Measurements from ENCODE around the gene COPG1. TPM values are rescaled to one million over a fixed set of nuclear protein-coding genes. Genes with fewer than 3 reads are reported as not detected.

COPG1 gene
- total and polyA plus RNA-seq, 2 of the 13 experiments (the other 11 are each of a cell fraction or from before 2014, with no cell fraction given), result 98.6 to 166 TPM

- TF ChIP-seq E2F1 (CRISPR knock-in tag; IDR thresholded peaks at IDR 0.05), result no peak
- TF ChIP-seq ZMYM2 (CRISPR knock-in tag; IDR thresholded peaks at IDR 0.05), result 0 out of 2 replicates have a peak, but pooled peaks have one; percentile 26
- TF ChIP-seq ZHX2 (IDR thresholded peaks at IDR 0.05; ENCODE audit: low read depth), result no peak
- no peak for TF ChIP-seq ZHX2 (CRISPR knock-in tag; IDR thresholded peaks at IDR 0.05; ENCODE audit: borderline replicate concordance)
- 0 out of 2 replicates have a peak, but pooled peaks have one; percentile 5 for TF ChIP-seq ARID2 (CRISPR knock-in tag; IDR thresholded peaks at IDR 0.05; ENCODE audit: borderline replicate concordance)
- TF ChIP-seq ZNF687 (CRISPR knock-in tag; IDR thresholded peaks at IDR 0.05), result peak; percentile 27
- peak; percentile 31; the same call in 1 of the 2 replicates for TF ChIP-seq ZBTB4 (CRISPR knock-in tag; IDR thresholded peaks at IDR 0.05; ENCODE audit: borderline replicate concordance)
- TF ChIP-seq ZNF776 (CRISPR knock-in tag; IDR thresholded peaks at IDR 0.05), result 0 out of 2 replicates have a peak, but pooled peaks have one; percentile 2
- 0 out of 2 replicates have a peak, but pooled peaks have one; percentile 5 for TF ChIP-seq ZNF547 (CRISPR knock-in tag; IDR thresholded peaks at IDR 0.05)
Measured at GRCh38 chr3:129248286-129248979, 973 bp upstream of the COPG1 start (continued).
